Measurements from ENCODE around the gene ANKHD1.

GRCh38 chr5:140364472-140364765, 37.2 kb upstream of the ANKHD1 start:
- no peak for TF ChIP-seq SP1 (IDR thresholded peaks at IDR 0.05)
- no peak for TF ChIP-seq SUZ12 (IDR thresholded peaks at IDR 0.05)
- no peak for TF ChIP-seq FOXK2 (IDR thresholded peaks at IDR 0.05)
